GM18517 (cell line): ENCODE results near the gene MGAT5.

ENCODE experiments used
- ATAC-seq: cut with Tn5 transposase; IDR thresholded peaks from one replicate; pipeline ENCODE4 v1.9.1; 2021; ENCODE audit warnings: mild to moderate bottlenecking, moderate library complexity; ENCODE audit not compliant: unreplicated experiment

Gene MGAT5

GRCh38 chr2:134301099-134301927, 47.4 kb downstream of the MGAT5 start:
- ATAC-seq: no peak

GRCh38 chr2:134301928-134302260, 48.0 kb downstream of the MGAT5 start:
- ATAC-seq: no peak

DNA sequence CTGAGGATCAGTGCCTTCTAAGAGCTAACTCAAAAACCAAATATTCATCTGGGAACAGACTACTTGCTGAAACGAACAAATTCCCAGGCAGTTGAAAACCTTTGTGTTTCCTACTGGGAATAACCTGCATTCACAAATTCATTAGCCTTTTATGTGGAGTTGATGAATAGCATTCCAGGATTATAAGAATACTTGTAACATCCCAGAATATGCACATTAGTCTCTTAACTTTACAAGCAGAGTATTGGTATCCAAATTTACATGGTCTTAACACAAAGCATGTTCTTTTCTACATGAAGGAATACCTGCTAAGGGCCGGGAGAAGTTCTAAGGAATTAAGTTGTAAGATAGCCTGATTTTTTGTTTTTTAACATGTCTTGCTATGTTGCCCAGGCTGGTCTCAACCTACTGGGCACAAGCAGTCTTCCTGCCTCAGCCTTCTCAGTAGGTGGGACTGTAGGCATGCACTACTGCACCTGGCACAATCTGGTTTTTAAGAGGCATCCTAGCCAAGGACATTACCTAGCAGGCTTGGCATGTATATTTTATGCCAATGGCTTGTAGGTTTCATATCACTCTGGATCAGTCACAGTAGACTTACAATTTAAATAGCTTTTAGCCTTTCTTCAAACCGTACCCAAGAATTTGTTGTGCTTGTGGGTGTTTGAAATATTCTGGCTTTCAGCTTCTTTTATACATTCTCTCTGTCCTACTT, 50.7 kb downstream of the MGAT5 start:
- no peak for ATAC-seq

GRCh38 chr2:134305109-134305491, 51.2 kb downstream of the MGAT5 start:
- ATAC-seq: no peak

DNA sequence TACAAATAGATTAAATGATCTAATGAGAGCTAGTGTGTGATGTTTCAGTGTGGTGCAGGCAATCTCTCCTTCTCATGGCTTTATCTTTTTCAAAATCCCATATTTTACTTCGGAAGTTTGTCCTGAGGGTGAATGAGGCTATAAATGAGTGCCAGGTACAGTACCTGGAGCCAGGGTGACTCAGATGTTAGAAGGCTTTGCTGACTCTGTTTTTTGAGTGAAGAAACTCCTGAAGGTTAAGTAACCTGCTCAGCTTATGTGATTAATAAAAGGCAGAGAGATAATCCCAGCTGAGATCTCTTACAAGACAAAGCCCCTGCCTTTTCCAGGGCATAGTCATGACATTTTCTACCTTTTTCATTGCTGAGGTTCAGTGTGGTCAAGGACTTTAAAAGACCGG, 52.6 kb downstream of the MGAT5 start:
- ATAC-seq: no peak

GRCh38 chr2:134307334-134307733, 53.5 kb downstream of the MGAT5 start:
- ATAC-seq: no peak

GRCh38 chr2:134308474-134309385, 54.9 kb downstream of the MGAT5 start:
- no peak for ATAC-seq

- no peak for ATAC-seq
These were observed 56.5 kb downstream of the MGAT5 start for GRCh38 chr2:134310107-134311079.

- ATAC-seq: no peak
These were observed 58.6 kb downstream of the MGAT5 start for GRCh38 chr2:134312482-134312881.

GRCh38 chr2:134314202-134314601, 60.3 kb downstream of the MGAT5 start:
- no peak for ATAC-seq

GRCh38 chr2:134314681-134315368, 61.0 kb downstream of the MGAT5 start:
- no peak for ATAC-seq

GRCh38 chr2:134315471-134315870, 61.6 kb downstream of the MGAT5 start:
- ATAC-seq: no peak

DNA sequence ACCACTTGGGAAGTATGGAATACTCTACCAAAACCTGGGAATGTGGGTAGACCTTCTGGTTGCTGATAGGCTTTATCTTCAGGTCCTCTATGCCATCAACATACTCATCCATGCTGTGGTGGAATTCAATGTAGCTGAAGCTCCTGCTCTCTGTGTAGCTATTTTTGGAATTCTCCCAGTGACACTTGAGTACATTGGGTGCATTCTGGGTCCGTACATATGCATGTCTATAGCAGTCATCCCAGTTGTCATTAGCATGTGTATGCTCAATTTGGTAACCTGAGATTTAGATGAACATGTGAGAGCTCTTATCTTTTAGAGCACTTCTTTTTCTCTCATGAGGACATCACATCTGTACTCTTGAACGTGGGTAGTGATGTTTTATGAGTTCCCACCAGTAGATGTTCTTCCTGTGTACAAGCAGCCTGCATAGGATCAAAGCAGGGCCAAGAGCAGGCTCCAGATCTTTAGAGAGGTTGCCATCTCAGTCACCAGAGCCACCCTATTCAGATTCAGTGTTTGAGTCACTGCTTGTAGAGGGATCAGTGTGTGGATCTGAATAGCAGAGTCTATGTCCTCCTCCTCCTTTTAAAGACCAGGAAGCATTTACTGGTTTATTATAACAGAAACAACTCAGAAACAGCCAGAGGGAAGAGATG, 65.9 kb downstream of the MGAT5 start:
- ATAC-seq: no peak

- no peak for ATAC-seq
These were observed 67.1 kb downstream of the MGAT5 start for GRCh38 chr2:134320930-134321329.

DNA sequence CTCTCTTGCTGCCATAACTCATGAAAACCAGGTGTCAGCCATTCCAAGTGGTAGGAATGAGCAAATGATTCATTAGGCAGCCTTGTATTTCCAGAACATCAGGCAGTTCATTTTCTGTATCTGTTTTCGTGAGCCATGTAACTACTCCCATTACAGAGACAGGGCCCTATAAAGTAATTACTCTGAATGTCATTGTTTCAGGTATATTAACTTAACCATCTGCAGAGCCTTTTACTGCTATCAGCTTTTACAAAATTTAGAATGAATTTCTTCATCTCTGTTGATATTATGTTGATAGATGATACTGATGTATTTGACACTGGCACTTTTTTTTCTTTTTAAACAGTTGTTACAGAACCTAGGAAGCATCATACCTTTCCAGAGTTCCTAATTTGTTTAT, 69.9 kb downstream of the MGAT5 start:
- ATAC-seq: no peak

- ATAC-seq: no peak
These were observed 70.6 kb downstream of the MGAT5 start for GRCh38 chr2:134324430-134324829.

DNA sequence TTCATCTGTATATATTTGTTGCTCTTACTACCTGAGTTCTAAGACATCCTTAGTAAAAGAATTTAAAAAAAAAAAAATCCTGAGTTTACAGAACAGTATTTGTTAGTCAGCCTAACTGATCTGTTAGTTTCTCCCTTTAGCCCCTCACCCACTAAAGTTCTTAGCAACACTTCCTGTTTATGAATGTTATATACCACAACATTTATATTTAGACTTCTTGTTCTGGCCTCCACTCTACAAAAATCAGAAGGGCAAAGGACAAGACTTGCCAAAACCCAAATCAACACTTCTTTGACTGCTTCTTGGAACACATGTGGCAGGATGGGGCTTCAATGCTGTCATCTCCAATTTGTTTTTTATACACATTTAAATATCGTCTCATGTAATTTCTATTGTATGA, 71.1 kb downstream of the MGAT5 start:
- ATAC-seq: peak; percentile 87

DNA sequence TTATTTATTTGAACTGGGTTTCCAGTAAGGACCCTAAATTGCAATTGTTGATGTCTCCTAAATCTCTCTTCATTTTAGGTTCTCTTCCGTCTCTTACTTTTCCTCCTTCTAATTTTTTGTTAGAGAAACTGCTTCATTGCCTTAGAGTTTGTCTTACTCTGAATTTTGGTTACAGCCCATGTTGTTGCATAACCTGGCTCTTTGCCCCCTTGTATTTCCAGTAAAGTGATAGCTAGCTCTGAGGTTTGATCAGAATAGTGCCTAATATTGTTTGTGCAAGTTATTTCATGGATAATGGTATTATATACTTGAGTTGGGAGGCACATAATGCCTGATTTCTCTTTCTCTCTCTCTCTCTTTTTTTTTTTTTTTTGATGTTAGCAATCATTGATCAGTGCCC, 71.8 kb downstream of the MGAT5 start:
- no peak for ATAC-seq

DNA sequence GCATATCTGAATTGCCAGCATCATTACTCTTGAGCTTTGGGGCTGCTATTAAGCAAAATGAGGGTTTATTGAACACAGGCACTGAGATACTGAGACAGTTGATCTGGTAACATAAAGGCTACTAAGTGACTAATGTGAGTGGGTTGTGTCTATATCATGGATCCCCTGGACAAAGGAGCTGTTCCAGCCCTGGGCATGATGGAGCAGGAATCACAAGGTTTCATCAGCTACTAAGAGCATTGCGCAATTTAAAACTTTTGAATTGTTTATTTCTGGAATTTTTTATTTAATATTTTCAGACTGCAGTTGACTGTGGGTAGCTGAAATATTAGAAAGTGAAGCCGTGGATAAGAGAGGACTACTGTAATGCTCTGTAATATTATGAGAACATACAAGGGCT, 73.5 kb downstream of the MGAT5 start:
- no peak for ATAC-seq
